ENCODE data around the gene WDR75. TPM values are rescaled to one million over a fixed set of nuclear protein-coding genes. Genes with fewer than 3 reads are reported as not detected.

WDR75 gene
- total RNA-seq, 1 experiment from 2014 or later, result 70.2 TPM

DNA sequence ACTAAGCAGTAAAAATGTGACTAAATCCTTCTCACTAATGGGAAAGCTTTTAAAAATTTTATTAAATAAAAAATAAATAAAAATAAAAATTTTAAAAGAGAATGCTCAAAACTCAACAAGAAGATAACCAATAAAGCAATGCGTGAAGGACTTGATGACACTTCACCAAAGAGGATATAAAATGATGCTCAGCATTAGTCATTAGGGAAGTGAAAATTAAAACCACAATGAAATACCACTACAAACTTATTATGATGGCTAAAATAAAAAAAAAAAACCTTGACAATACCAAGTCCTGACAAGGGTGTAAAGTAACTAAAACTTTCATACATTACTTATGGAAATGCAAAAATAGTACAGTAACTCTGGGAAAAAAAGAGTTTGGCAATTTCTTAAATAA lies 3.3 kb upstream of the WDR75 start:
- no peak overlapping the region for H2AFZ ChIP-seq (ENCODE audit: low read depth, low read length, poor library complexity, severe bottlenecking)
- H3K36me3 ChIP-seq (ENCODE audit: control insufficient read depth in 1 of 2, insufficient read depth in 2 of 2, low read length in 2 of 2), result no peaks in the 10 kb centered on the region; a peak in 1 of 4 replicates
- no peak overlapping the region for H3K4me2 ChIP-seq (ENCODE audit: low read length)
- H3K9me3 ChIP-seq (ENCODE audit: control insufficient read depth in 1 of 2, insufficient read depth in 1 of 2, low read depth in 1 of 2, low read length in 2 of 2), result no peaks in the 10 kb centered on the region
- H3K27me3 ChIP-seq (ENCODE audit: insufficient read depth, low read length), result no peaks in the 10 kb centered on the region
- BruUV-seq (replicated peaks), result no TSS peak
- intact Hi-C loops (cut with micrococcal nuclease), result no loop called here
- ChIA-PET POLR2A (no interaction called here), CTCF (no interaction called here), RAD21 (ENCODE audit: low non-redundant PET in 1 of 2, low total read pairs in 2 of 2, uncharacterized antibody in 2 of 2, unreplicated experiment in 2 of 2) (no interaction called here)
- H3K79me2 ChIP-seq (ENCODE audit: insufficient read depth, low read length), result peaks cover 17% of the 10 kb centered on the region
- no peak overlapping the region for H3K27ac ChIP-seq (ENCODE audit: low read depth, low read length)
- TF ChIP-seq, protein P1, sequence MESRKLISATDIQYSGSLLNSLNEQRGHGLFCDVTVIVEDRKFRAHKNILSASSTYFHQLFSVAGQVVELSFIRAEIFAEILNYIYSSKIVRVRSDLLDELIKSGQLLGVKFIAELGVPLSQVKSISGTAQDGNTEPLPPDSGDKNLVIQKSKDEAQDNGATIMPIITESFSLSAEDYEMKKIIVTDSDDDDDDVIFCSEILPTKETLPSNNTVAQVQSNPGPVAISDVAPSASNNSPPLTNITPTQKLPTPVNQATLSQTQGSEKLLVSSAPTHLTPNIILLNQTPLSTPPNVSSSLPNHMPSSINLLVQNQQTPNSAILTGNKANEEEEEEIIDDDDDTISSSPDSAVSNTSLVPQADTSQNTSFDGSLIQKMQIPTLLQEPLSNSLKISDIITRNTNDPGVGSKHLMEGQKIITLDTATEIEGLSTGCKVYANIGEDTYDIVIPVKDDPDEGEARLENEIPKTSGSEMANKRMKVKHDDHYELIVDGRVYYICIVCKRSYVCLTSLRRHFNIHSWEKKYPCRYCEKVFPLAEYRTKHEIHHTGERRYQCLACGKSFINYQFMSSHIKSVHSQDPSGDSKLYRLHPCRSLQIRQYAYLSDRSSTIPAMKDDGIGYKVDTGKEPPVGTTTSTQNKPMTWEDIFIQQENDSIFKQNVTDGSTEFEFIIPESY (IDR thresholded peaks at IDR 0.05; ENCODE audit: extremely low read depth, insufficient replicate concordance, low read length), result no peak
- no peak for TF ChIP-seq ZNF274 (IDR thresholded peaks at IDR 0.05; ENCODE audit: low read depth, low read length)
- TF ChIP-seq FOSL1 (IDR thresholded peaks at IDR 0.05; ENCODE audit: low read depth), result no peak
- no peak for TF ChIP-seq EZH2phosphoT487 (IDR thresholded peaks at IDR 0.05; ENCODE audit: borderline replicate concordance)
- no peak for TF ChIP-seq SRF (IDR thresholded peaks at IDR 0.05; ENCODE audit: low read depth)
- no peak for TF ChIP-seq SIN3A (IDR thresholded peaks at IDR 0.05; ENCODE audit: low read depth)
- TF ChIP-seq ELF1 (IDR thresholded peaks at IDR 0.05; ENCODE audit: borderline replicate concordance, low read depth), result no peak
- peaks cover 0 to 13% of the 10 kb centered on the region in 2 experiments; a peak in 3 of 4 replicates for H3K4me1 ChIP-seq (ENCODE audit: control insufficient read depth in 1 of 2, insufficient read depth in 2 of 2, low read length in 2 of 2)
- DNase-seq (ENCODE audit: low read depth, low spot score) (no peak), ATAC-seq (no peak)
- H4K20me1 ChIP-seq (ENCODE audit: insufficient read depth), result no peaks in the 10 kb centered on the region
- no peak overlapping the region for H3K9ac ChIP-seq (ENCODE audit: low read length)
- H3K9me2 ChIP-seq (ENCODE audit: insufficient read depth), result no peaks in the 10 kb centered on the region
- no peak overlapping the region for H3K4me3 ChIP-seq (replicated peaks in 1 of 2; ENCODE audit: low read depth in 1 of 2, low read length in 2 of 2)

GRCh38 chr2:189439342-189439741 lies 1.9 kb upstream of the WDR75 start:
- no TSS peak for BruUV-seq (replicated peaks)
- Histone ChIP-seq H3K4me2 (ENCODE audit: low read length) (peak overlapping the region; percentile 68; the same call in 1 of the 2 replicates), H2AFZ (ENCODE audit: low read depth, low read length, poor library complexity, severe bottlenecking) (no peak overlapping the region), H3K79me2 (ENCODE audit: insufficient read depth, low read length) (peaks cover 31% of the 10 kb centered on the region), H3K9me2 (ENCODE audit: insufficient read depth) (no peaks in the 10 kb centered on the region), H3K36me3 (ENCODE audit: control insufficient read depth in 1 of 2, insufficient read depth in 2 of 2, low read length in 2 of 2) (no peaks in the 10 kb centered on the region; a peak in 2 of 4 replicates), H3K9ac (ENCODE audit: low read length) (no peak overlapping the region), H3K27me3 (ENCODE audit: insufficient read depth, low read length) (no peaks in the 10 kb centered on the region), H3K4me3 (replicated peaks in 1 of 2; ENCODE audit: low read depth in 1 of 2, low read length in 2 of 2) (no peak overlapping the region), H4K20me1 (ENCODE audit: insufficient read depth) (peaks cover 1% of the 10 kb centered on the region; the same call in 1 of the 2 replicates), H3K27ac (ENCODE audit: low read depth, low read length) (no peak overlapping the region), H3K9me3 (ENCODE audit: control insufficient read depth in 1 of 2, insufficient read depth in 1 of 2, low read depth in 1 of 2, low read length in 2 of 2) (no peaks in the 10 kb centered on the region), H3K4me1 (ENCODE audit: control insufficient read depth in 1 of 2, insufficient read depth in 2 of 2, low read length in 2 of 2) (peaks cover 0 to 13% of the 10 kb centered on the region in 2 experiments; a peak in 3 of 4 replicates)
- intact Hi-C loops (cut with micrococcal nuclease), result no loop called here
- ChIA-PET CTCF (no interaction called here), RAD21 (ENCODE audit: low non-redundant PET in 1 of 2, low total read pairs in 2 of 2, uncharacterized antibody in 2 of 2, unreplicated experiment in 2 of 2) (no interaction called here), POLR2A (no interaction called here)
- ATAC-seq (no peak), DNase-seq (ENCODE audit: low read depth, low spot score) (no peak)
- TF ChIP-seq, protein P2, sequence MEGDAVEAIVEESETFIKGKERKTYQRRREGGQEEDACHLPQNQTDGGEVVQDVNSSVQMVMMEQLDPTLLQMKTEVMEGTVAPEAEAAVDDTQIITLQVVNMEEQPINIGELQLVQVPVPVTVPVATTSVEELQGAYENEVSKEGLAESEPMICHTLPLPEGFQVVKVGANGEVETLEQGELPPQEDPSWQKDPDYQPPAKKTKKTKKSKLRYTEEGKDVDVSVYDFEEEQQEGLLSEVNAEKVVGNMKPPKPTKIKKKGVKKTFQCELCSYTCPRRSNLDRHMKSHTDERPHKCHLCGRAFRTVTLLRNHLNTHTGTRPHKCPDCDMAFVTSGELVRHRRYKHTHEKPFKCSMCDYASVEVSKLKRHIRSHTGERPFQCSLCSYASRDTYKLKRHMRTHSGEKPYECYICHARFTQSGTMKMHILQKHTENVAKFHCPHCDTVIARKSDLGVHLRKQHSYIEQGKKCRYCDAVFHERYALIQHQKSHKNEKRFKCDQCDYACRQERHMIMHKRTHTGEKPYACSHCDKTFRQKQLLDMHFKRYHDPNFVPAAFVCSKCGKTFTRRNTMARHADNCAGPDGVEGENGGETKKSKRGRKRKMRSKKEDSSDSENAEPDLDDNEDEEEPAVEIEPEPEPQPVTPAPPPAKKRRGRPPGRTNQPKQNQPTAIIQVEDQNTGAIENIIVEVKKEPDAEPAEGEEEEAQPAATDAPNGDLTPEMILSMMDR (IDR thresholded peaks at IDR 0.05 in 2 of 3, conservative IDR thresholded peaks at IDR 0.05 in 1 of 3; ENCODE audit: borderline replicate concordance in 1 of 3, insufficient read depth in 1 of 3, low read depth in 2 of 3, low read length in 2 of 3), result peak in 2 of 3 experiments; percentile 40 to 46; a peak in 4 of 6 replicates
- TF ChIP-seq, protein P3, sequence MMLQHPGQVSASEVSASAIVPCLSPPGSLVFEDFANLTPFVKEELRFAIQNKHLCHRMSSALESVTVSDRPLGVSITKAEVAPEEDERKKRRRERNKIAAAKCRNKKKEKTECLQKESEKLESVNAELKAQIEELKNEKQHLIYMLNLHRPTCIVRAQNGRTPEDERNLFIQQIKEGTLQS (IDR thresholded peaks at IDR 0.05), result no peak
